ENCODE results near the gene TMTC1. TPM values are rescaled to one million over a fixed set of nuclear protein-coding genes. Genes with fewer than 3 reads are reported as not detected.

Gene TMTC1
- total and polyA plus RNA-seq, 2 experiments from 2014 or later = 4.8 to 24.3 TPM

DNA sequence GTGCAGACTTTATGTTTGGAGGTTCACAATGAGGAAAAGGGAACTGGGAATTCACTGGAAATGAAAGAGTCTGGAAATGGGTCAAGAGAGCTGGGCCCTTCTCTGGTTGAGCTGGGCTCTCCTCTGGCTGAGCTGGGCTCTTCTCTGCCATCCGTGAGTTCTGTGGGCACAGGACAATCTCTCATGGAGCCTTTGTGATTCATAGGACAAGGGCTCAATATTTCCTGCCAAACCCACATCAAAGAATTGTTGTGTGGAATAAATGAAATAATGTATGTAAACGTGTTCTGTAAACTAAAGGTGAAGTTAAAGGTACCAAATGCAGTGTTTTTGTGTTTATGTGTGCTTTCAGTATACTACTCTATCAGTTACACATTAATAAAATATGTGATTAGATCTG lies 190.7 kb downstream of the TMTC1 start (continued):
- no peak for TF ChIP-seq ZNF462 (CRISPR knock-in tag; IDR thresholded peaks at IDR 0.05)
- TF ChIP-seq REST (IDR thresholded peaks at IDR 0.05; ENCODE audit: unreplicated experiment) = no peak
- TF ChIP-seq ZNF331 (CRISPR knock-in tag; IDR thresholded peaks at IDR 0.05; ENCODE audit: low read depth) = no peak
- TF ChIP-seq STAT1 (IDR thresholded peaks at IDR 0.05; ENCODE audit: unreplicated experiment) = no peak
- TF ChIP-seq CREB1 (CRISPR knock-in tag; IDR thresholded peaks at IDR 0.05; ENCODE audit: low read depth) = no peak
- TF ChIP-seq ZNF114 (CRISPR knock-in tag; IDR thresholded peaks at IDR 0.05) = no peak
